ENCODE measurements around the gene KCNH6.

Gene KCNH6

GRCh38 chr17:63491977-63492618, 31.1 kb upstream of the KCNH6 start:
- no peaks in the 10 kb centered on the region for H3K27me3 Mint-ChIP-seq
- H3K27ac Mint-ChIP-seq (ENCODE audit: low read depth) = no peak overlapping the region
- no peaks in the 10 kb centered on the region for H3K9me3 Mint-ChIP-seq
- H3K36me3 Mint-ChIP-seq (ENCODE audit: insufficient read depth) = no peaks in the 10 kb centered on the region
- H3K4me1 Mint-ChIP-seq = no peaks in the 10 kb centered on the region
- no peak overlapping the region for H3K4me3 Mint-ChIP-seq
- no peak for ATAC-seq (replicated peaks; ENCODE audit: extremely low read depth, poor library complexity, severe bottlenecking)
- DNase-seq (ENCODE audit: low spot score in 2 of 2) = no peak

GRCh38 chr17:63492940-63493339, 30.2 kb upstream of the KCNH6 start:
- ATAC-seq (replicated peaks; ENCODE audit: extremely low read depth, poor library complexity, severe bottlenecking) (no peak), DNase-seq (ENCODE audit: low spot score in 2 of 2) (no peak)
- H3K36me3 Mint-ChIP-seq (ENCODE audit: insufficient read depth) = no peaks in the 10 kb centered on the region
- no peak overlapping the region for H3K4me3 Mint-ChIP-seq
- no peak overlapping the region for H3K27ac Mint-ChIP-seq (ENCODE audit: low read depth)
- H3K4me1 Mint-ChIP-seq = no peaks in the 10 kb centered on the region
- H3K27me3 Mint-ChIP-seq = no peaks in the 10 kb centered on the region
- H3K9me3 Mint-ChIP-seq = no peaks in the 10 kb centered on the region

GRCh38 chr17:63493411-63493810, 29.7 kb upstream of the KCNH6 start:
- DNase-seq (ENCODE audit: low spot score in 2 of 2) (no peak), ATAC-seq (replicated peaks; ENCODE audit: extremely low read depth, poor library complexity, severe bottlenecking) (no peak)
- no peaks in the 10 kb centered on the region for H3K27me3 Mint-ChIP-seq
- H3K4me3 Mint-ChIP-seq = no peak overlapping the region
- no peaks in the 10 kb centered on the region for H3K4me1 Mint-ChIP-seq
- H3K36me3 Mint-ChIP-seq (ENCODE audit: insufficient read depth) = no peaks in the 10 kb centered on the region
- H3K27ac Mint-ChIP-seq (ENCODE audit: low read depth) = no peak overlapping the region
- H3K9me3 Mint-ChIP-seq = no peaks in the 10 kb centered on the region

GRCh38 chr17:63494300-63494928, 28.7 kb upstream of the KCNH6 start:
- no peaks in the 10 kb centered on the region for H3K9me3 Mint-ChIP-seq
- H3K4me3 Mint-ChIP-seq = no peak overlapping the region
- no peak for ATAC-seq (replicated peaks; ENCODE audit: extremely low read depth, poor library complexity, severe bottlenecking)
- H3K36me3 Mint-ChIP-seq (ENCODE audit: insufficient read depth) = no peaks in the 10 kb centered on the region
- H3K27ac Mint-ChIP-seq (ENCODE audit: low read depth) = no peak overlapping the region
- no peaks in the 10 kb centered on the region for H3K4me1 Mint-ChIP-seq
- H3K27me3 Mint-ChIP-seq = no peaks in the 10 kb centered on the region
- DNase-seq (ENCODE audit: low spot score in 2 of 2) = no peak

GRCh38 chr17:63495491-63495890, 27.7 kb upstream of the KCNH6 start:
- Mint-ChIP-seq H3K36me3 (ENCODE audit: insufficient read depth) (no peaks in the 10 kb centered on the region), H3K9me3 (no peaks in the 10 kb centered on the region), H3K27ac (ENCODE audit: low read depth) (no peak overlapping the region), H3K4me1 (no peaks in the 10 kb centered on the region), H3K27me3 (peaks cover 3% of the 10 kb centered on the region), H3K4me3 (no peak overlapping the region)
- DNase-seq (ENCODE audit: low spot score in 2 of 2) (no peak), ATAC-seq (replicated peaks; ENCODE audit: extremely low read depth, poor library complexity, severe bottlenecking) (no peak)

GRCh38 chr17:63496177-63496576, 27.0 kb upstream of the KCNH6 start:
- H3K4me3 Mint-ChIP-seq = no peak overlapping the region
- H3K9me3 Mint-ChIP-seq = no peaks in the 10 kb centered on the region
- peaks cover 10% of the 10 kb centered on the region for H3K27me3 Mint-ChIP-seq
- no peak for ATAC-seq (replicated peaks; ENCODE audit: extremely low read depth, poor library complexity, severe bottlenecking)
- H3K27ac Mint-ChIP-seq (ENCODE audit: low read depth) = no peak overlapping the region
- peaks cover 3% of the 10 kb centered on the region for H3K36me3 Mint-ChIP-seq (ENCODE audit: insufficient read depth)
- H3K4me1 Mint-ChIP-seq = no peaks in the 10 kb centered on the region
- no peak for DNase-seq (ENCODE audit: low spot score in 2 of 2)

GRCh38 chr17:63496663-63497400, 26.3 kb upstream of the KCNH6 start:
- Mint-ChIP-seq H3K4me1 (no peaks in the 10 kb centered on the region), H3K36me3 (ENCODE audit: insufficient read depth) (peaks cover 3% of the 10 kb centered on the region), H3K4me3 (no peak overlapping the region), H3K27me3 (peaks cover 17% of the 10 kb centered on the region), H3K9me3 (no peaks in the 10 kb centered on the region), H3K27ac (ENCODE audit: low read depth) (no peak overlapping the region)
- no peak for ATAC-seq (replicated peaks; ENCODE audit: extremely low read depth, poor library complexity, severe bottlenecking)
- no peak for DNase-seq (ENCODE audit: low spot score in 2 of 2)

GRCh38 chr17:63497708-63498483, 25.3 kb upstream of the KCNH6 start:
- DNase-seq (ENCODE audit: low spot score in 2 of 2) (no peak), ATAC-seq (replicated peaks; ENCODE audit: extremely low read depth, poor library complexity, severe bottlenecking) (no peak)
- Mint-ChIP-seq H3K27ac (ENCODE audit: low read depth) (no peak overlapping the region), H3K4me3 (no peak overlapping the region), H3K9me3 (no peaks in the 10 kb centered on the region), H3K36me3 (ENCODE audit: insufficient read depth) (peaks cover 3% of the 10 kb centered on the region), H3K27me3 (peaks cover 23% of the 10 kb centered on the region), H3K4me1 (no peaks in the 10 kb centered on the region)

GRCh38 chr17:63498626-63499195, 24.4 kb upstream of the KCNH6 start:
- peaks cover 3% of the 10 kb centered on the region for H3K36me3 Mint-ChIP-seq (ENCODE audit: insufficient read depth)
- DNase-seq (ENCODE audit: low spot score in 2 of 2) = no peak
- ATAC-seq (replicated peaks; ENCODE audit: extremely low read depth, poor library complexity, severe bottlenecking) = no peak
- H3K4me3 Mint-ChIP-seq = no peak overlapping the region
- H3K27me3 Mint-ChIP-seq = peaks cover 31% of the 10 kb centered on the region
- no peaks in the 10 kb centered on the region for H3K9me3 Mint-ChIP-seq
- H3K27ac Mint-ChIP-seq (ENCODE audit: low read depth) = no peak overlapping the region
- H3K4me1 Mint-ChIP-seq = no peaks in the 10 kb centered on the region

GRCh38 chr17:63500543-63501390, 22.4 kb upstream of the KCNH6 start:
- Mint-ChIP-seq H3K27me3 (peaks cover 52% of the 10 kb centered on the region), H3K27ac (ENCODE audit: low read depth) (peak overlapping the region; percentile 87), H3K9me3 (no peaks in the 10 kb centered on the region), H3K4me1 (no peaks in the 10 kb centered on the region), H3K4me3 (no peak overlapping the region), H3K36me3 (ENCODE audit: insufficient read depth) (peaks cover 3% of the 10 kb centered on the region)
- ATAC-seq (replicated peaks; ENCODE audit: extremely low read depth, poor library complexity, severe bottlenecking) (no peak), DNase-seq (ENCODE audit: low spot score in 2 of 2) (no peak)

GRCh38 chr17:63503341-63503705, 19.8 kb upstream of the KCNH6 start:
- Mint-ChIP-seq H3K27me3 (peaks cover 76% of the 10 kb centered on the region), H3K9me3 (no peaks in the 10 kb centered on the region), H3K27ac (ENCODE audit: low read depth) (no peak overlapping the region), H3K4me1 (no peaks in the 10 kb centered on the region), H3K36me3 (ENCODE audit: insufficient read depth) (peaks cover 3% of the 10 kb centered on the region), H3K4me3 (no peak overlapping the region)
- ATAC-seq (replicated peaks; ENCODE audit: extremely low read depth, poor library complexity, severe bottlenecking) = no peak
- no peak for DNase-seq (ENCODE audit: low spot score in 2 of 2)

GRCh38 chr17:63504261-63504660, 18.9 kb upstream of the KCNH6 start:
- ATAC-seq (replicated peaks; ENCODE audit: extremely low read depth, poor library complexity, severe bottlenecking) = no peak
- Mint-ChIP-seq H3K9me3 (no peaks in the 10 kb centered on the region), H3K27me3 (peaks cover 84% of the 10 kb centered on the region), H3K36me3 (ENCODE audit: insufficient read depth) (peaks cover 3% of the 10 kb centered on the region), H3K4me1 (no peaks in the 10 kb centered on the region), H3K4me3 (no peak overlapping the region), H3K27ac (ENCODE audit: low read depth) (no peak overlapping the region)
- DNase-seq (ENCODE audit: low spot score in 2 of 2) = no peak
